ENCODE measurements around the gene SALL1.

SALL1 gene

GRCh38 chr16:51149721-51150164 is 1.3 kb downstream of the SALL1 start:
- H3K4ac ChIP-seq (ENCODE audit: low read depth, low read length), result peak overlapping the region; percentile 82
- H4K5ac ChIP-seq (ENCODE audit: low read length), result no peak overlapping the region
- H3K4me3 ChIP-seq (ENCODE audit: low read length), result peak overlapping the region; percentile 91
- H2BK15ac ChIP-seq (replicated peaks; ENCODE audit: low read depth), result no peak overlapping the region
- no peak overlapping the region for H4K8ac ChIP-seq (ENCODE audit: low read depth, low read length)
- peak overlapping the region; percentile 97 for H3K9ac ChIP-seq (ENCODE audit: low read length)
- H3K27ac ChIP-seq (ENCODE audit: low read depth, low read length), result no peak overlapping the region
- peaks cover 4% of the 10 kb centered on the region for H3K79me1 ChIP-seq (ENCODE audit: low read length)
- H3K79me2 ChIP-seq (ENCODE audit: control insufficient read depth, insufficient read depth, low read length), result peaks cover 55% of the 10 kb centered on the region
- H2BK5ac ChIP-seq (ENCODE audit: low read length), result no peak overlapping the region
- peak overlapping the region; percentile 33 for H3K23ac ChIP-seq (ENCODE audit: low read length)
- peaks cover 8% of the 10 kb centered on the region for H3K4me1 ChIP-seq (ENCODE audit: control insufficient read depth, low read depth, low read length)
- DNase-seq, result no peak
- peak overlapping the region; percentile 92 for H2BK120ac ChIP-seq (ENCODE audit: low read depth, low read length)
- H3K4me2 ChIP-seq (ENCODE audit: low read length), result peak overlapping the region; percentile 71
- H3K56ac ChIP-seq (ENCODE audit: low read length), result peak overlapping the region; percentile 98
- WGBS (ENCODE audit: extremely low coverage, insufficient coverage, low lambda C conversion rate), result no CpG with 5 or more reads among the region's 35 CpGs
- no peaks in the 10 kb centered on the region for H3K36me3 ChIP-seq (ENCODE audit: control insufficient read depth, insufficient read depth, low read length)
- H3K18ac ChIP-seq (ENCODE audit: low read length), result peak overlapping the region; percentile 97
- no peak overlapping the region for H2AK5ac ChIP-seq (ENCODE audit: low read length)
- no peaks in the 10 kb centered on the region for H3K27me3 ChIP-seq (ENCODE audit: insufficient read depth, low read length, poor library complexity)

- no peaks in the 10 kb centered on the region for H3K36me3 ChIP-seq (ENCODE audit: control insufficient read depth, insufficient read depth, low read length)
- H3K56ac ChIP-seq (ENCODE audit: low read length), result peak overlapping the region; percentile 98
- peak overlapping the region; percentile 92 for H2BK120ac ChIP-seq (ENCODE audit: low read depth, low read length)
- peak overlapping the region; percentile 71 for H3K4me2 ChIP-seq (ENCODE audit: low read length)
- H3K23ac ChIP-seq (ENCODE audit: low read length), result no peak overlapping the region
- H3K18ac ChIP-seq (ENCODE audit: low read length), result peak overlapping the region; percentile 97
- H3K4me1 ChIP-seq (ENCODE audit: control insufficient read depth, low read depth, low read length), result peaks cover 7% of the 10 kb centered on the region
- WGBS (ENCODE audit: extremely low coverage, insufficient coverage, low lambda C conversion rate), result no CpG with 5 or more reads among the region's 16 CpGs
- H3K4ac ChIP-seq (ENCODE audit: low read depth, low read length), result peak overlapping the region; percentile 82
- peak overlapping the region; percentile 91 for H3K4me3 ChIP-seq (ENCODE audit: low read length)
- no peak overlapping the region for H3K27ac ChIP-seq (ENCODE audit: low read depth, low read length)
- no peak overlapping the region for H2BK15ac ChIP-seq (replicated peaks; ENCODE audit: low read depth)
- DNase-seq, result no peak
- H3K27me3 ChIP-seq (ENCODE audit: insufficient read depth, low read length, poor library complexity), result no peaks in the 10 kb centered on the region
- H3K79me2 ChIP-seq (ENCODE audit: control insufficient read depth, insufficient read depth, low read length), result peaks cover 59% of the 10 kb centered on the region
- H2BK5ac ChIP-seq (ENCODE audit: low read length), result no peak overlapping the region
- H3K79me1 ChIP-seq (ENCODE audit: low read length), result peaks cover 4% of the 10 kb centered on the region
- H2AK5ac ChIP-seq (ENCODE audit: low read length), result no peak overlapping the region
- peak overlapping the region; percentile 97 for H3K9ac ChIP-seq (ENCODE audit: low read length)
- H4K5ac ChIP-seq (ENCODE audit: low read length), result no peak overlapping the region
- H4K8ac ChIP-seq (ENCODE audit: low read depth, low read length), result no peak overlapping the region
Measured at GRCh38 chr16:51149251-51149661, 1.8 kb downstream of the SALL1 start.

- H3K4me2 ChIP-seq (ENCODE audit: low read length), result peak overlapping the region; percentile 71
- H3K9ac ChIP-seq (ENCODE audit: low read length), result peak overlapping the region; percentile 97
- no peaks in the 10 kb centered on the region for H3K36me3 ChIP-seq (ENCODE audit: control insufficient read depth, insufficient read depth, low read length)
- H3K23ac ChIP-seq (ENCODE audit: low read length), result no peak overlapping the region
- H3K27me3 ChIP-seq (ENCODE audit: insufficient read depth, low read length, poor library complexity), result no peaks in the 10 kb centered on the region
- H2BK5ac ChIP-seq (ENCODE audit: low read length), result no peak overlapping the region
- H4K5ac ChIP-seq (ENCODE audit: low read length), result no peak overlapping the region
- H3K4ac ChIP-seq (ENCODE audit: low read depth, low read length), result no peak overlapping the region
- H4K8ac ChIP-seq (ENCODE audit: low read depth, low read length), result no peak overlapping the region
- H2BK15ac ChIP-seq (replicated peaks; ENCODE audit: low read depth), result no peak overlapping the region
- no peak overlapping the region for H3K18ac ChIP-seq (ENCODE audit: low read length)
- H2BK120ac ChIP-seq (ENCODE audit: low read depth, low read length), result no peak overlapping the region
- DNase-seq, result no peak
- H3K27ac ChIP-seq (ENCODE audit: low read depth, low read length), result no peak overlapping the region
- no peak overlapping the region for H3K4me3 ChIP-seq (ENCODE audit: low read length)
- H2AK5ac ChIP-seq (ENCODE audit: low read length), result no peak overlapping the region
- peak overlapping the region; percentile 45 for H3K56ac ChIP-seq (ENCODE audit: low read length)
- no CpG with 5 or more reads among the region's 2 CpGs for WGBS (ENCODE audit: extremely low coverage, insufficient coverage, low lambda C conversion rate)
- H3K4me1 ChIP-seq (ENCODE audit: control insufficient read depth, low read depth, low read length), result peaks cover 7% of the 10 kb centered on the region
- H3K79me2 ChIP-seq (ENCODE audit: control insufficient read depth, insufficient read depth, low read length), result peaks cover 62% of the 10 kb centered on the region
- peaks cover 4% of the 10 kb centered on the region for H3K79me1 ChIP-seq (ENCODE audit: low read length)
Measured at GRCh38 chr16:51148678-51149228, 2.3 kb downstream of the SALL1 start.

GRCh38 chr16:51147776-51148677 is 3.0 kb downstream of the SALL1 start:
- peaks cover 7% of the 10 kb centered on the region for H3K4me1 ChIP-seq (ENCODE audit: control insufficient read depth, low read depth, low read length)
- H3K56ac ChIP-seq (ENCODE audit: low read length), result peak overlapping the region; percentile 45

GRCh38 chr16:51146256-51146924 is 4.7 kb downstream of the SALL1 start:
- H3K4me1 ChIP-seq (ENCODE audit: control insufficient read depth, low read depth, low read length), result peaks cover 7% of the 10 kb centered on the region
- H2BK15ac ChIP-seq (replicated peaks; ENCODE audit: low read depth), result no peak overlapping the region
- H3K79me2 ChIP-seq (ENCODE audit: control insufficient read depth, insufficient read depth, low read length), result peaks cover 77% of the 10 kb centered on the region
- H3K18ac ChIP-seq (ENCODE audit: low read length), result no peak overlapping the region
- H3K9ac ChIP-seq (ENCODE audit: low read length), result peak overlapping the region; percentile 33
- H3K4me2 ChIP-seq (ENCODE audit: low read length), result peak overlapping the region; percentile 11
- no peak overlapping the region for H4K8ac ChIP-seq (ENCODE audit: low read depth, low read length)
- H3K27ac ChIP-seq (ENCODE audit: low read depth, low read length), result no peak overlapping the region
- no peak for DNase-seq
- no peak overlapping the region for H2BK5ac ChIP-seq (ENCODE audit: low read length)
- H3K79me1 ChIP-seq (ENCODE audit: low read length), result peaks cover 9% of the 10 kb centered on the region
- H3K23ac ChIP-seq (ENCODE audit: low read length), result no peak overlapping the region
- no peak overlapping the region for H4K5ac ChIP-seq (ENCODE audit: low read length)
- H3K4me3 ChIP-seq (ENCODE audit: low read length), result no peak overlapping the region
- H3K36me3 ChIP-seq (ENCODE audit: control insufficient read depth, insufficient read depth, low read length), result peaks cover under 1% of the 10 kb centered on the region
- H2AK5ac ChIP-seq (ENCODE audit: low read length), result no peak overlapping the region
- peak overlapping the region; percentile 27 for H3K56ac ChIP-seq (ENCODE audit: low read length)
- WGBS (ENCODE audit: extremely low coverage, insufficient coverage, low lambda C conversion rate), result no CpG with 5 or more reads among the region's 6 CpGs
- no peaks in the 10 kb centered on the region for H3K27me3 ChIP-seq (ENCODE audit: insufficient read depth, low read length, poor library complexity)
- H2BK120ac ChIP-seq (ENCODE audit: low read depth, low read length), result no peak overlapping the region
- no peak overlapping the region for H3K4ac ChIP-seq (ENCODE audit: low read depth, low read length)

More at GRCh38 chr16:51147776-51148677, 3.0 kb downstream of the SALL1 start:
- peaks cover 68% of the 10 kb centered on the region for H3K79me2 ChIP-seq (ENCODE audit: control insufficient read depth, insufficient read depth, low read length)
- H2BK5ac ChIP-seq (ENCODE audit: low read length), result no peak overlapping the region
- H3K27me3 ChIP-seq (ENCODE audit: insufficient read depth, low read length, poor library complexity), result no peaks in the 10 kb centered on the region
- no peak overlapping the region for H2BK15ac ChIP-seq (replicated peaks; ENCODE audit: low read depth)
- no peak overlapping the region for H2AK5ac ChIP-seq (ENCODE audit: low read length)
- H3K4ac ChIP-seq (ENCODE audit: low read depth, low read length), result no peak overlapping the region
- peak overlapping the region; percentile 14 for H3K4me2 ChIP-seq (ENCODE audit: low read length)
- no CpG with 5 or more reads among the region's 3 CpGs for WGBS (ENCODE audit: extremely low coverage, insufficient coverage, low lambda C conversion rate)
- H3K27ac ChIP-seq (ENCODE audit: low read depth, low read length), result no peak overlapping the region
- DNase-seq, result no peak
- peak overlapping the region; percentile 43 for H3K9ac ChIP-seq (ENCODE audit: low read length)
- no peak overlapping the region for H3K4me3 ChIP-seq (ENCODE audit: low read length)
- H4K8ac ChIP-seq (ENCODE audit: low read depth, low read length), result no peak overlapping the region
- no peaks in the 10 kb centered on the region for H3K36me3 ChIP-seq (ENCODE audit: control insufficient read depth, insufficient read depth, low read length)
- H2BK120ac ChIP-seq (ENCODE audit: low read depth, low read length), result no peak overlapping the region
- H3K18ac ChIP-seq (ENCODE audit: low read length), result no peak overlapping the region
- H3K23ac ChIP-seq (ENCODE audit: low read length), result no peak overlapping the region
- peaks cover 4% of the 10 kb centered on the region for H3K79me1 ChIP-seq (ENCODE audit: low read length)
- H4K5ac ChIP-seq (ENCODE audit: low read length), result no peak overlapping the region

Measured in mesendoderm (in vitro differentiated cells).